NCI-H2029 (cell line): ENCODE results near the gene BLCAP.
"Not testable (repeated sequence)": the region's sequence is repeated elsewhere in the genome, so short reads cannot be mapped to it uniquely, and the experiment has no call there.

Experiments used
- DNase-seq: peaks from one replicate; lab custom pipeline; 2025; lab: John Stamatoyannopoulos, UW

Gene BLCAP, protein sequence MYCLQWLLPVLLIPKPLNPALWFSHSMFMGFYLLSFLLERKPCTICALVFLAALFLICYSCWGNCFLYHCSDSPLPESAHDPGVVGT

DNA sequence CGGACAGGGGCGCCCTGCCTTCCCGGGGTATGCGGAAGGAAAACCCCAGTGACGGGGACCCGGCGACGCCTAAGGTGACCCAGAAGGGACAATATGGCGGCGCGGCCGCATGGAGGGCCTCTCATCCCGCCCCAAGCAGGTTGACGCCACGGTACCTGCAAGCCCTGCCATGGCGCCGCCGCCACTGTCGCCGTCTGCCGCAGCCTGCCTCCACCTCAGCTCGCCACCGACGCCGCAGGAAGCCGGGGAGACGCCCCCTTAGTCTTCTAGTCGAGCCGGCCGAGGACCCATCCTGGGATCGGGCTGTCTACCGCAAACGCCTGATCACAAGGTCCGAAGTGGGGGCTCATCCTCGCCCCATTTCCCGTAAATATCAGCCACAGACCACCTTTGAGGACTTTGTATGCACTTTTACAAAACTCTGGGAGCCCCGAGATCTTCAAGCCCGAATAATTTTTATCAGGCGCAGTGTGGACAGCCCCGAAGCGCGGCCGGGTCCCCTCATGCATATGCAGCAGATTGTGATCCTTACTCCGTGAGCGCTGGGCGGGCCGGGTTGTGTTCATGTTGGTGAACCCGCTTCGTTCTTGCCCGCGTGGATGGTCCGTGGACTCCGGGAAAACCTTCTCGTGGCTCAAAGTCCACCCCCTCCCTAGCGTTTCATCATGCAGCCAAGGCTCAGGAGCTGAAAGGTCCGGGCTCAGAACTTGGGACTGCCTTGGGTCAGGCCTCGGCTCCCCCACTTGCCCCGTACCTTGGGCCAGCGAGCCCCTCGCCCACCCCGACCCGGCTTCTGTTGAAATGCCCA, at the start of gene BLCAP:
Gene BLCAP, minus strand, starts transcription at position 239 of the 808 bp plus-strand sequence. CDS start 8,702 bp downstream, outside the sequence.
- peak; percentile 82 for DNase-seq

DNA sequence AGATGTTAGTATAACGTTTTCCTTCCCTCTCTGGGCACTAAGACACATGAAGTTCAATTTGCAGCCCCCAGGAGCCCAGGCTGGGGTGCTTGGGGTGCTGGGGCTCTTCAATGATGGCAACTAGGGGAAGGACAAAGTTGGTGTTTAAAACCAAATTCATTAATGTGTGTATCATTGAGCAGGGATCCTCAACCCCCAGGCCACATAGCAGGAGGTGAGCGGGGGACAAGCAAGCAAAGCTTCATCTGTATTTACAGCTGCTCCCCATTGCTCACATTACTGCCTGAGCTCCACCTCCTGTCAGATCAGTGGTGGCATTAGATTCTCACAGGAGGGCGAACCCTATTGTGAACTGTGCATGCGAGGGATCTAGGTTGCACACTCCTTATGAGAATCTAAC, 49.8 kb upstream of the BLCAP start:
- DNase-seq = not testable (repeated sequence)

DNA sequence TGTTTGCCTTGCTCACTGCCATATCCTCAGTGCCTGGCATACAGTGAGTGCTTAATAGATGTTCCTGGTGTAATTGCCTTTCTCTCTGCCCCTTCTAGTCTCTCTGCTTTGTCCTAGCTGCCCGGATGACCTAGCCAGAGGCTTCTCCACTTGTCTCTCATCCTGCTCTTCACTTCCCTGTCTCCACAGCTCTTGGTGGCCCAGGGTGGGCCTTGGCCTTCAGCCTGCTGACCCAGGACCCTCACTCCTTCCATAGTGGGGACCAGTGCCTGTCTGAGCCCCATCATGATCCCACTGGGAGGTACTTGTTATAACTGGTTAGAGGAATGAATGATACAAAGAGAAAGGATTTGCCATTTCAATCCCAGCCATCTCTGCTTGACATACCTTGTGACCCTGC, 49.2 kb upstream of the BLCAP start:
- no peak for DNase-seq

DNA sequence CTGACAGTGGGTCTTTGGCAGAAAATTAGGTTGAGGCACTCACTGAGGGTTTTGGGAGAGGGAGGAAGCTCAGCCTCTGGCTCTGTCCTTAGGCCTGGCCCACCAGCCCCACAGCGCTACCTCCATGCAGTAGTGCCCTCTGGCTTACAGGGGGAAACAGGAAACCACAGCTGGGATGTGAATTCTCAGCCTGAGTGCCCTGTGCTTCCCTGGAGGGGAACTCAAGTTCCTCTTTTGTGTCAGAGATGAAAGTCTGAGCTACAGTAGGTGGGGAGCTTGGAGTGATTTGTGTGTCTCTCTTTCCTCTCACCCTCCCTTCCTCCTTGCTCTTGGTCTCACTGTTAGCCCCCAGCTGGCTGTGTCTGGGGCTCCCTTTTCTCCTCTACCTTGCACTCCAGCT, 48.2 kb upstream of the BLCAP start:
- DNase-seq = no peak

DNA sequence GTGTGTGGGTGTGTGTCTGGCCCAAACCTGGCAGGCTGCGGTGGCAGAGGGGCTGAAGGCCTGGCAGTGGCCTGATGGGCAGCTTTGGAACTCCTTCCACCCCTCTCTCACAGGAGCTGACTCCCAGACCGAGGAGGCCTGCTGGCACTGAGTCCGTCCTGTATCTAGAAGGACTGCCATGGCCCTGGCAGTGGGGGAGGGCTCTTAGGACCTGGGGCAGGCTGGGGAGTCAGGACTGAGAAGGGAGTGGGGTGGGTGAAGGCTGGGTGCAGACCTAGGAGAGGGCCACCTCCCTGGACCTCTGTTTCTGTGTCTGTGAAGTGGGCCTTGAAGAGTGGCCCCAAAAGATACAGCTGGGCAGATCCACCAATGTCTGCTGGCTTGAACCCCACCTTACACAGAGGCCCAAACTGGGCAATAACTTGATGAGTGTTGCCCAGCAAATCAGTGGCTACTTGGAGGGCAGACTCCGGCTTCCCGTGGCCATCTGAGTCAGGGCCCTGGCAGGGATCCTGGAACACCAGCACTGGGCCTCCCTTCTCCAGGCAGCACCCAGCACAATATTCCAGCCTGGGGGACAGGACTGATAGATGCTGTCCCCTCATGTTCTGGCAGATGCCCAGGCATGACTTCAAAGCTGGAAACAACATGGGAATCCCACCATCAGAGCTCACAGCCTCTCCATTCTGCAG, 46.7 kb upstream of the BLCAP start:
- no peak for DNase-seq

DNA sequence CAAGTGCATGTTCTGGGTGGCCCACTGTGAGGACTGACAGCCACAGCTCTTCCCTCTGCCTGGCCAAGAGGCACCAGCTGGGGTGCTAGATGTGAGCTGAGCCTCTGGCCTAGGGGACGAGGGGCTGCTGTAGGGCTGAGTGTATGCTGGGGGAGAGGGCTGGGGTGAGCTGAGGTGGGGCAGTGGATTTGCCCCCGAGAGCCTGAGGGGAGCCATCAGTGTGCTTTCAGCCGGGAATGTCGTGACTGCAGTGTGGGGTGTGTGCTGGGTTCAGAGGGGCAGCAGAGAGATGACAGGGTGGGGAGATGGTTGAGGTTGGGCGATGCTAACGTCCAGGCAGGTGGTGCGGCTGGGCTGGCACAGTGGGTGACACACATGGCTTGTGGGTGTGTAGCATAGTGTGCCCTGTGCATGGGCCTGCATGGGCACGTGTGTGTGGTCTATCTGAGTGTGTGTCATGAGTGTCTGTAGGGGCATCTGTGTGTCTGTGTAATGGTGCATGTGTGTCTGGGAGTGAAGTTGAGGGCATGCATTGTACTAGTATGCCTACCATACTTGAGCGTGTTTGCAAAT, 46.0 kb upstream of the BLCAP start:
- DNase-seq = no peak

DNA sequence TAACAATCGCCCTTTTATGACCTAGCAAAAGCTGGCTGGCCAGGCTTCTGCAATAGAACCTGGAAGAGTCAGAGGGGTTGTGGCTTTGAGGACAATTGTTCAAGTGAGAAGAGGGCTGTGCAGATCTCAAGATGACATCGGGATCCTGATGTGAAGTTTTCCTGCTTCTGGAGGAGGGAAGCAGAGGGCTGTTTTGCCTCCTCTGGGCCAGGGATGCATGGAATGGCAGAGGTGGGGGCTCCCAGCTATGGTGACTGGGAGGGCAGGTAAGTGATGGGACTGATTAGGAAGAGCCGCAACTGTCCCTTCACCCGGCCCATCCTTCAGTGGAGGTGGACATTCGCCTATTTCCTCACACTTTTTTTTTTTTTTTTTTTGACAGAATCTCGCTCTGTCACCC, 43.4 kb upstream of the BLCAP start:
- no peak for DNase-seq

DNA sequence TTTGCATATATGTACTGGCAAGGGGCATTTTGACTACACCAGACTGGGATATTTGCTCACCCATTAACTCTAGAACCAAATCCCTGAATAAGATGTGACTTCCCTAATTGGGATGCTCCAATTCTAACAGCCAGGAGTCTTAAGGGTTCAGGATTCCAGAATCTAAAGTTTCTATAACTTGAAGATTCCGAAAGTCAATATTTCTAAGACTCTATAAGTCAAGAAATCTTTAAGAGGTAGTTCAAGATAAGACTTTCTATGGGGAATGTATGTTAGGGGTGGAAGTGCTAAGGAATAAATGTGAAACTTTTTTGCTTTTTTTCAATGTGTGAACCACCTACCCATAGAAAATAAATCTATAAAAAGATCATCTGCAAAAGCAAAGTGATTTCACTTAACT, 42.7 kb upstream of the BLCAP start:
- DNase-seq = no peak

DNA sequence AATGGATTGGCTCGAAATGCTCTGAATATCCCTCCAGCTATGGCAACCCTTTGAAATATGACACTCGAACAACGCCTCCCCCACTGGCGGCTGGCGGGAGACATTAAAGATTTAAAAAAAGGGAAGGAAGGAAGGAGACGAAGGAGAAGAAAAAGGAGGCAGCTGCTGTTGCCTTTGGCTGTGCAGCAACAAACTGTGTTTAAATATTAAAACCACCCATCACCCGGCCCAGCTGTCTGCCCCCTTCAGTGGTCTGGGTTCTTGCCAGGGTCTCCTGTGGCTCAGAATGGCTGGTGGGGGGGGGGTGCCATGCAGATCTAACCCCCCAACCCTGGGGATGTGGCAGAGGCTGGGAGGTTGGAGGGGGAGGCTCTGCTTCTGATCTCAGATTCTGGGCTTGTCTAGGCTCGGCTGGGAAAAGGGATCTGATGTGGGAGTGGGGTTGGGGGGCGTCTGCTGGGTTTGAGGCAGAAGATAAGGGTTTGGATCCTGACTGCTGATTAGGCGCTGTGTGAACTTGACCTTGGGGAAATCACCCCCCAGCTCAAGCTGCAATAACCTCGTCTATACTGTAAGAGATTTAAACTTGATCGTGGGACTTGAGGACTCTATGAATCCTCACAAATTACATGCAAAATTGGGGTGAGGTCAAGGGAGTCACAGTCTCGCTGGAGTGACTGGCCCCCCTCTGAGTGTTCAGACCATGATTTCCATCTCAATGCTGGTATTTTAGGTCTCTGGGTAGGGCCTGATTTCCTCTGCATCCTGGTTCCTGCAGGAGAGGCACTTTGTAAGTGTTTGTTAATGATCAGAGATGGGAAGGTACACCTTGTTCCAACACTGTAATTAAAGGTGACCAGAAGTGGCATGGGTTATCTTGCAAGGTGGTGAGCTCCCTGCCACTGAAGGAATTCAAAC, 40.3 kb upstream of the BLCAP start:
- peak; percentile 12 for DNase-seq

DNA sequence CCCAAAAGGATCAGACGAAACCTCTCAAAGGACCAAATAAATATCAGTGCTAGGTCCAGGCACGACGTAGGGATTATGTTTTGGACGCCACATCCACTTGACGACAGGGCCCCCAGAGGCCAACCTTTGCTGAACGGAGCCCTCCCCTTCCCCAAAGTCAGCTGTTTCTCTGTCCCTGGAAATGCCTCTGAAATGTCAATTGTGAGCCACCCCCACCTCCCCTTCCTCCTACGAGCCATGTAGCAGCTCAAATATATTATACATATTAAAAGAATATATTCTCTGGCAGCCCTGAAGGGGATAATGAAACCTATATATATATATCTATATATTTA, 39.6 kb upstream of the BLCAP start:
- no peak for DNase-seq

DNA sequence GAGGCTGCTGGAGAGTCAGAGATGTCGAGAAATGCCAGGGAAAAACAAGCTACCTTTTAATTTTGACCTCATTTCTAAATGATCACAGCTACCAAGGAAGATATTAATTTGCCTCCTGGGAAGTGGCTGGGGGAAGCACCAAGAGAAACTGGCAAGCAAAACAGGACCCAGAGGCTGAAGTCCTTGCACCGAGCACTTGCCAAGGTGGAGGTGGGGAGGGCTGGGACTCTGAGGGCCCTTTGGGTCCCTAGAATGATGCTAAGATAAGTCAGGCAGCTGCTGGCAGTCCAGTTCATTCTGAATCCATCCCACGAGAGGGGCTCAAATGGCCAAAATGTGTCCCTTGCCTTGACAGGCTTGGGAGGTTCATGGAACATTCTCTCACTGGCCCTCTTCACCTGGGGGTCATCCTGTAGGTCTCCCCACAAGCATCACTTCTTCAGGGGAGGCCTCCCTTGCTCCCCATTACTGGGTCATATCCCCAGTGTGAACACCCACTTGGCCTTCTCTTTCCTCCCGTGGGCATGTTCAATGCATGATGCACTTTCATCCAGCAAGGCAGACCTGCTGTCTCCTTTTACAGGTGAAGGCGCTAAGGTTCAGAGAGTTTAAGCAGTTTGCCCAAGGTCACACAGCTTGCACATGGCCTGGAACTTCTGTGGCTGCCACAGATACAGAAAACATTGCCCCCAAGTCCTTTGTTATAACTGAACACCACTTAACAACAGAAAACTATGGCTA, 39.1 kb upstream of the BLCAP start:
- no peak for DNase-seq

DNA sequence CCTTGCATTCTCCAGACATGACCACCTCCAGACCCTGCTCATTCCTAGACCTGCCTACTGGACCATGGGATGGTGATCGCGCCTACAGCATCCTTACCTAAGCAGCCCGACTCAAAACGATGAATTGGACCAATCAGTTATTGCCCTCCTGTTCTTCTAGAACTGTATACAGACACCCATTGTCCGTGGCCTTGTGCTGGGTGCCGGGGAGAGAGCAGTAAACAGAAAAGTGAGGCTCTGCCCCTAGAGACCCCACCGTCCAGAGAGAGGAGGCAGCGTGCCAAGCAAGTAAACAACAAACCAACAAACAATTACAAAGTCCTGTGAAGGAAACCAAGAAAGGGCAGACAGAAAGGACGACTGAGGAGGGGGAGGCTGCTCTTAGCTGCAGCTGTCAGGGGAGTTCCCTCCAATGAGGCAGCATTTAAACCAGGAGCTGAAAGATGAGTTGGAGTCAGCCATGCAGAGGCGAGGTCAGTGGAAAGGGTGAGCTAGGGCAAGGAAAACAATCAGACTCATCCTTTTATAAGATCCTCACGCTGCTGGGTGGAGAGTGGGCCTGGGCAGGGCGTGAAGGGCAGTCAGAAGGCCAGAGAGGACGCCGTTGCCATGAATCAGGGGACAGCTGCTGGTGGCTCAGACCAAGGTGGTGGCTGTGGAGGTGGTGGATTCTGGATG, 37.6 kb upstream of the BLCAP start:
- no peak for DNase-seq

DNA sequence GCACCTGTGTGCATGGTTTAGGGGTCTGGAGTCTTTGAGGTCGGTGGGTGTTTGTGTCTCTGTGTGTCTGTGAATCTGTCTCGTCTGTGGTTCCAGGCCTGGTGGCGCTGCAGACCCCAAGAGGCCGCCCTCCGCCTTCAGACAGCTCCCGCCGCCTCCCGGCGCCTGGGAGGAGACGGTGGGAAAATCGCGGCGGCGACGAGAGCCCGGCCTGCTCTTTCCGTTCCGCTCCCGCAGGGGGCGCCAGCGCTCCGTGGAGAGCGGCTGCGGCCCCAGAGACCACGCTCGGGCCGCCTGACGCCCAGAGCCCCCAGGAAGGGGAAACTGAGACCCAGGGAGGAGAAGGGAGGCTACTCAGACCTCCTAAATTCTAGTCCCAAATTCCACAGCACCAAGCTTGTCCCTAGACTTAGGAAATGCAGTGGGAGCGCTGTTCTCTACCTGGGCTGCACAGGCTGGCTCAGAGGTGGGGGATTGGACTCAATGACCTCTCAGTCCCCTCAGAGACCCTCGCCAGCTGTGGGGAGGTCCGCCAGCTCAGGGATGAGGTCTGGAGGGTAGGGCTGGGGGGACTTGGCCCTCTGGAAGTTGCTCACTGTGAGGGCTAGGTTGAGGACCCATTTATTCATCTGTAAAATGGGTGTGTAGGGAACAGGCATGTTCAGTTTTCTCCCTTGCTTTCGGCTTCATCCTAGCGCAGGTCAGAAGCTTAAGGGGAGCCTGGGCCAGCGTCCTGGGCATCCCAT, 36.9 kb upstream of the BLCAP start:
- no peak for DNase-seq

DNA sequence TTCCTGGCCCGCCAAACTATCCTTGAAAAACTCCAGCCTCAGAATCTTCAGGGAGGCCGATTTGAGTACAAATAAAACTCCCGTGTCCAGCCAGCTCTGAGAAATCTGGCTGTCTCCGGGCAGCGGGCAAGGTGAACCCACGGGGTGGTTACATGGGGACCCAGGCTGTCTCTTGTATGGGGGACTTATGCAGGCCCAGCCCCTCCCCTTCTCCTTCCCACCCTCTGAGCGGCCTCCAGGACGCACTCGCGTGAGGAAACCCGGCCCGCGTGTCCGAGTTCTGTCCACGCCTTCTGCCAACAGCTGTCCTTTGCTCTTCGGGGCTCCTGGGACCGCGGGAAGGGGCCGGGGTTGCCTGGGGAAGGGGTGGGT, 36.3 kb upstream of the BLCAP start:
- DNase-seq = no peak

DNA sequence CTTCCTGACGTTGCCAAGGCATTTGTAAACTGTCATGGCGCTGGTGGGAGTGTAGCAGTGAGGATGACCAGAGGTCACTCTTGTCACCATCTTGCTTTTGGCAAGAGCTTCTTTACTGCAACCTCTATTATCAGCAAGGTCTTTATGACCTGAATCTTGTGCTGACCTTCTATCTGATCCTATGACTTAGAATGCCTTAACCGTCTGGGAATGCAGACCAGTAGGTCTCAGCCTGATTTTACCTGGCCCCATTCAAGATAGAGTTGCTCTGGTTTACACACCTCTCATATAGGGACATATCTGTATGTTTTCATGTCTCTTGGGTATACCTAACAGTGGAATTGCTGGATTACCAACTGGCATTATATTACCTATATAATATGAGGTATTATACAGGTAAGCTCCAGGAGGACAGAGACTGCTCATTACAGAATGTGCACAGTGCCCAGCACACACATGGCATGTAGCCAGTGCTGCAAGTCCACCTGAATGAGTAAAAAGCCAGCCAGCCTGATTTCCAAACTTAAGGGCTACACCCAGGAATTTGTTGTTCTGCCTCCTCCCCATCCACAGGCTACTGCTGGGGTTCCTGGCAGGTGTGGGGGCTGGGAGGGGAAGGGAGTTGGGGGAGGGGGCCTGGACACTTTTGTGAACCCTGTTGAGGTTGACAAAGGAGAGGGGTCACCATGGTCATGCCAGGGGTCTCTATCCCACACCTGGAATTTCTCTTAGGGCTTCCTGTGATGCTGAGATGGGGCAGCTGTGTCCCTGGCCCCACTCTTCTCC, 35.2 kb upstream of the BLCAP start:
- DNase-seq = no peak

DNA sequence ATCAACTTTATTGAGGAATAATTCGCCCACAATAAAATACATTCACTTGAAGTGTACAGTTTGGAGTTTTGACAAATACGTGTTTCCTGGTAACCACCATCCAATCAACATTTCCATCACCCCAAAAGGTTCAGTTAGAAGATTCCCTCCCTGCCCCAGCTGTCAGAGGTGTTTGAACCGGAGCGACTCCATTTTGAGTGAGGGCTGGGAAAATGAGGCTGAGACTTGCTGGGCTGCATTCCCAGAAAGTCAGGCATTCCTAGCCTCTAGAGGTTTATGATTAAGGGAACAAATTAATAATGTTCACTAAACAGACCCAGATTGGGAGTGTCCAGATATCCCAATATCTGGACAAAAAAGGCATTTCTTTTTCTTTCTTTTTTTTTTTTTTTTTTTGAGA, 33.0 kb upstream of the BLCAP start:
- no peak for DNase-seq

DNA sequence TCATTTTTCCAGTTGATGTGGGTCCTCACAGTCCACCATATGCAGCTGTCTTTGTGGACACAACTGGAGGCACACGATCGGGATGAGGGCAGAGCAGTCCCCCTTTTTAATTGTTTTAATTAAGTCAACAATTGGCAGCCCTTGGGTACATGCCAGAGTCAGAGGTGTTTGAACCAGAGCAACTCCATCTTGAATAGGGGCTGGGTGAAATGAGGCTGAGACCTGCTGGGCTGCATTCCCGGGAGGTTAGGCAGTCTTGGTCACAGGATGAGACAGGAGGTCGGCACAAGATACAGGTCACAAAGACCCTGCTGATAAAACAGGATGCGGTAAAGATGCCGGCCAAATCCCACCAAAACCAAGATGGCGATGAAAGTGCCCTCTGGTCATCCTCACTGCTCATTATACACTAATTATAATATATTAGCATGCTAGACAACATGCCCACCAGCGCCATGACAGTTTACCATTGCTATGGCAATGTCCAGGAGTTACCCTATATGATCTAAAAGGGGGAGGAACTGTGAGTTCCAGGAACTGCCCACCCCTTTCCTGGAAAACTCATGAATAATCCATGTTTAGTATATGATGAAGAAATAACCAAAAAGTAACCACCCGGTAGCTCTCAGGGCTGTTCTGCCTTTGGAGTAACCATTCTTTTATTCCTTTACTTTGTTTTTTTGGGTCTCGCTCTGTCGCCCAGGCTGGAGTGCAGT, 31.8 kb upstream of the BLCAP start:
- no peak for DNase-seq

DNA sequence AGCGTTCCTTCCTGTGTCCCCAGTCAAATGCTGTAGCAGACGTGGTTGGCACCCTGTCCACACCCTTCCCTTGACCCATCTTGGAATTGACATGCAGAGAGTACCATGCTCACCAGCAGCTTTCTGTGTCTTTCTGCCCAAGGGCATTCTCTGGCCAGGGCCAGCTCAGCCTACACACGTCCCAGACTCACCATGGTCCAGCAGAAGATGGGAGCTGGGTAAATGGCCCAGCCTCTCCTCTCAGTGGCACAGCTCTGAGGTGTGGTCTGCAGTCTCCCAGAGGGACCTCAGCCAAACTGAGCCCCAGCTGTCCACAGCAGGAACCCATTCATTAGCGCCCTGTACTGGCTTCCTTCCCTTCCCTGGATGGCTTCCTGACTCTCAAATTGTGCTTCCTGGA, 31.1 kb upstream of the BLCAP start:
- DNase-seq = no peak

DNA sequence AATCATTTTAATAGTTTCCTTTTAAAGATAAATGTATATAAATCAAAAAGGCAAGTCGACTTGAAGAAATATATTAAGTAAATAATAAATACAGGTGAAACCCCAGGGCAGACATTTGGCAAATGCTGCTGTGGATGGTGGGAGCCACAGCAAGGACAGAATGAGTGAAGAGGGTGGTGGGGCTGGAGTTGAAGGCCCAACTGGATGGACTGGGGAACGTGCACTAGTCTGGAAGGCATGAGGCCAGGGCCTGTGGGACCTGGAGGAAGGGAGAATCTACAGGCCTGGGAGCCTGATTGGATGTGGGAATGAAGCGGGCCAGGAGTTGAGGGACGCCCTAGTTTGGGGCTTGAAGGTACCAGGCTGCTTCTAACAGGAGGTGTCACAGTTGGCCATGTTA, 30.6 kb upstream of the BLCAP start:
- DNase-seq = no peak
